ENCODE measurements around the gene KIF5A.

KIF5A gene

GRCh38 chr12:57628280-57629191 lies 78.7 kb downstream of the KIF5A start:
- in situ Hi-C loops (cut with HindIII; ENCODE audit: low sequenced_read_pairs) = loop anchor here (5.0 kb wide), 2 partner anchors 41 to 44 kb away; no protein-coding TSS in a partner anchor

- in situ Hi-C loops (cut with HindIII; ENCODE audit: low sequenced_read_pairs) = loop anchor here (5.0 kb wide), 2 partner anchors 42 to 43 kb away; no protein-coding TSS in a partner anchor
These were observed 80.1 kb downstream of the KIF5A start for GRCh38 chr12:57629897-57630471.

GRCh38 chr12:57630891-57631433 lies 81.1 kb downstream of the KIF5A start:
- in situ Hi-C loops (cut with HindIII; ENCODE audit: low sequenced_read_pairs) = no loop called here

- in situ Hi-C loops (cut with HindIII; ENCODE audit: low sequenced_read_pairs) = no loop called here
These were observed 81.8 kb downstream of the KIF5A start for GRCh38 chr12:57631566-57632072.

- in situ Hi-C loops (cut with HindIII; ENCODE audit: low sequenced_read_pairs) = no loop called here
These were observed 82.5 kb downstream of the KIF5A start for GRCh38 chr12:57632073-57632957.

GRCh38 chr12:57632958-57633840 lies 83.4 kb downstream of the KIF5A start, which contains the start of gene B4GALNT1:
Gene B4GALNT1, minus strand, starts transcription at chr12:57633201. Its CDS starts 1,069 bp downstream, at chr12:57632132.
- in situ Hi-C loops (cut with HindIII; ENCODE audit: low sequenced_read_pairs) = no loop called here
